H1 (cell line): ENCODE results near the gene SLIT3. TPM values are rescaled to one million over a fixed set of nuclear protein-coding genes. Genes with fewer than 3 reads are reported as not detected.

ENCODE experiments used
- CTCF ChIA-PET: fragments of 300-600 bp; sonication (Branson Sonifier 250); formaldehyde crosslinking; loops from one replicate; lab custom pipeline; 2021; ENCODE audit not compliant: partially characterized antibody; lab: Charles Lee
- POLR2A ChIA-PET: fragments of 300-600 bp; sonication (Branson Sonifier 250); formaldehyde crosslinking; loops from one replicate; lab custom pipeline; 2021; ENCODE audit warnings: inconsistent platforms; ENCODE audit not compliant: partially characterized antibody; lab: Charles Lee
- DNase-seq, 2 experiments: peaks; one replicate each; pipeline versions ENCODE4 v3.0.0 to v3.0.0-alpha.2; 2010 to 2022; ENCODE audit warnings: low spot score in 2 of 2, low read depth in 1 of 2, mixed read lengths in 1 of 2
- FAIRE-seq: peaks from 2 replicates; lab custom pipeline; 2011; peaks lifted over from hg19 to GRCh38; lab: Jason Lieb, UNC
- H2AFZ ChIP-seq: 2 replicates; pipeline ENCODE4 v1.8.1; 2012; ENCODE audit warnings: low read length, inconsistent platforms
- H2AK5ac ChIP-seq: 2 replicates; pipeline ENCODE4 v1.6.1; 2013; ENCODE audit warnings: low read depth, low read length
- H2BK120ac ChIP-seq: replicated peaks from 2 replicates; pipeline ENCODE3; 2013; ENCODE audit warnings: low read depth, low read length, inconsistent platforms
- H2BK12ac ChIP-seq: 2 replicates; pipeline ENCODE4 v1.6.1; 2013; ENCODE audit warnings: low read depth, low read length
- H2BK15ac ChIP-seq: 2 replicates; pipeline ENCODE4 v1.6.1; 2013; ENCODE audit warnings: low read length
- H2BK20ac ChIP-seq: 2 replicates; pipeline ENCODE4 v1.6.1; 2013; ENCODE audit warnings: low read length
- H2BK5ac ChIP-seq: 2 replicates; pipeline ENCODE4 v1.6.1; 2013; ENCODE audit warnings: low read depth, low read length
- H3K14ac ChIP-seq: 2 replicates; pipeline ENCODE4 v1.6.1; 2013; ENCODE audit warnings: inconsistent platforms; ENCODE audit not compliant: insufficient read length
- H3K18ac ChIP-seq: 2 replicates; pipeline ENCODE4 v1.6.1; 2013; ENCODE audit warnings: low read length; ENCODE audit errors: extremely low read depth
- H3K23ac ChIP-seq: 2 replicates; pipeline ENCODE4 v1.6.1; 2013; ENCODE audit warnings: inconsistent platforms; ENCODE audit not compliant: insufficient read length
- H3K23me2 ChIP-seq: 2 replicates; pipeline ENCODE4 v1.6.1; 2013; ENCODE audit warnings: low read depth, low read length
- H3K27ac ChIP-seq: 2 replicates; pipeline ENCODE4 v1.6.1; 2011; ENCODE audit warnings: low read depth, low read length, inconsistent platforms
- H3K27me3 ChIP-seq, 4 experiments: replicated peaks in 1 of 4; 1 replicate in 1 of 4; 2 replicates in 3 of 4; pipeline versions ENCODE4 v1.6.1 to v1.8.1; 2011 to 2013; ENCODE audit warnings: low read length in 3 of 4, mild to moderate bottlenecking in 3 of 4, inconsistent platforms in 2 of 4, mixed read lengths in 2 of 4, moderate library complexity in 1 of 4; ENCODE audit not compliant: control insufficient read depth in 3 of 4, insufficient read depth in 3 of 4; ENCODE audit errors: extremely low read depth in 1 of 4
- H3K36me3 ChIP-seq, 4 experiments: 2 replicates each; pipeline versions ENCODE4 v1.6.1 to v1.8.1; 2011 to 2013; ENCODE audit warnings: mild to moderate bottlenecking in 4 of 4, low read length in 3 of 4, moderate library complexity in 2 of 4, control low read depth in 1 of 4, inconsistent platforms in 1 of 4; ENCODE audit not compliant: insufficient read depth in 4 of 4, control insufficient read depth in 2 of 4
- H3K4ac ChIP-seq: replicated peaks from 2 replicates; pipeline ENCODE3; 2013; ENCODE audit warnings: low read length, low read depth, mixed read lengths, inconsistent platforms; ENCODE audit not compliant: insufficient read length
- H3K4me1 ChIP-seq, 4 experiments: replicated peaks in 1 of 4; 1 replicate in 1 of 4; 2 replicates in 3 of 4; pipeline versions ENCODE4 v1.6.1 to v1.8.1; 2011 to 2013; ENCODE audit warnings: low read length in 3 of 4, inconsistent platforms in 2 of 4, mixed read lengths in 1 of 4; ENCODE audit not compliant: insufficient read depth in 4 of 4, control insufficient read depth in 3 of 4
- H3K4me2 ChIP-seq, 2 experiments: 2 replicates each; pipeline versions ENCODE4 v1.6.1 to v1.8.1; 2011 to 2013; ENCODE audit warnings: low read depth in 2 of 2, low read length in 2 of 2, control low read depth in 1 of 2, inconsistent platforms in 1 of 2, mild to moderate bottlenecking in 1 of 2; ENCODE audit not compliant: insufficient read depth in 1 of 2
- H3K4me3 ChIP-seq, 4 experiments: fragments of 200-600, 300-600 bp in 1 of 4; sonication (generic), shearing (Covaris generic), sonication (Bioruptor Twin) in 1 of 4; 2 replicates each; pipeline versions ENCODE4 v1.5.1 to v1.8.1; 2011 to 2016; ENCODE audit warnings: low read length in 4 of 4, low read depth in 3 of 4, control low read depth in 2 of 4, inconsistent platforms in 2 of 4, mild to moderate bottlenecking in 2 of 4, mixed read lengths in 1 of 4, moderate library complexity in 1 of 4; ENCODE audit not compliant: insufficient read depth in 2 of 4; ENCODE audit errors: extremely low read depth in 1 of 4
- H3K56ac ChIP-seq: replicated peaks from 2 replicates; pipeline ENCODE3; 2013; ENCODE audit warnings: low read depth, mild to moderate bottlenecking, mixed read lengths, low read length, inconsistent platforms; ENCODE audit not compliant: insufficient read length
- H3K79me1 ChIP-seq: 2 replicates; pipeline ENCODE4 v1.6.1; 2013; ENCODE audit warnings: low read depth, low read length, control low read depth
- H3K79me2 ChIP-seq, 2 experiments: 2 replicates each; pipeline versions ENCODE4 v1.6.1 to v1.8.1; 2012 to 2013; ENCODE audit warnings: low read length in 2 of 2, mild to moderate bottlenecking in 2 of 2, inconsistent platforms in 1 of 2; ENCODE audit not compliant: insufficient read depth in 2 of 2, control insufficient read depth in 1 of 2
- H3K9ac ChIP-seq, 4 experiments: replicated peaks in 1 of 4; 1 replicate in 1 of 4; 2 replicates in 3 of 4; pipeline versions ENCODE4 v1.6.1 to v1.8.1; 2011 to 2013; ENCODE audit warnings: low read depth in 3 of 4, low read length in 3 of 4, control low read depth in 2 of 4, mild to moderate bottlenecking in 2 of 4, moderate library complexity in 2 of 4, inconsistent platforms in 1 of 4; ENCODE audit errors: extremely low read depth in 1 of 4
- H3K9me3 ChIP-seq, 2 experiments: 2 replicates each; pipeline versions ENCODE4 v1.6.1 to v1.8.1; 2012 to 2013; ENCODE audit warnings: mild to moderate bottlenecking in 2 of 2, moderate library complexity in 2 of 2, control low read depth in 1 of 2, inconsistent platforms in 1 of 2, low read depth in 1 of 2, low read length in 1 of 2, mixed read lengths in 1 of 2; ENCODE audit not compliant: insufficient read depth in 2 of 2
- H4K20me1 ChIP-seq, 2 experiments: replicated peaks in 1 of 2; 2 replicates each; pipeline versions ENCODE3 to v1.8.1; 2011 to 2013; ENCODE audit warnings: inconsistent platforms in 2 of 2, low read length in 2 of 2, mild to moderate bottlenecking in 1 of 2; ENCODE audit not compliant: insufficient read depth in 2 of 2, control insufficient read depth in 1 of 2
- H4K5ac ChIP-seq: 2 replicates; pipeline ENCODE4 v1.6.1; 2013; ENCODE audit warnings: low read length, low read depth, mixed read lengths, inconsistent platforms; ENCODE audit not compliant: insufficient read length
- H4K8ac ChIP-seq: 2 replicates; pipeline ENCODE4 v1.8.0; 2013; ENCODE audit warnings: mild to moderate bottlenecking, moderate library complexity, low read length, inconsistent platforms; ENCODE audit not compliant: insufficient read depth; ENCODE audit errors: extremely low read depth
- H4K91ac ChIP-seq: replicated peaks from 2 replicates; pipeline ENCODE3; 2013; ENCODE audit warnings: low read length, mixed read lengths, inconsistent platforms; ENCODE audit not compliant: insufficient read length
- EP300 ChIP-seq, 2 experiments: IDR thresholded peaks; 1 replicate in 1 of 2; 2 replicates in 1 of 2; pipeline ENCODE4 v1.6.1; 2011 to 2012; ENCODE audit warnings: low read depth in 2 of 2, low read length in 2 of 2, mild to moderate bottlenecking in 2 of 2, borderline replicate concordance in 1 of 2, inconsistent platforms in 1 of 2, moderate library complexity in 1 of 2
- JUND ChIP-seq: IDR thresholded peaks from 2 replicates; pipeline ENCODE4 v1.6.1; 2011; ENCODE audit warnings: mild to moderate bottlenecking, improper control_type of control experiment, low read length
- POLR2A ChIP-seq, 2 experiments: IDR thresholded peaks; 1 replicate in 1 of 2; 2 replicates in 1 of 2; pipeline ENCODE4 v1.6.1; 2011; ENCODE audit warnings: low read depth in 2 of 2, low read length in 2 of 2, mild to moderate bottlenecking in 2 of 2; ENCODE audit errors: control extremely low read depth in 1 of 2
- SAP30 ChIP-seq: fragments of 300-600 bp; sonication (generic); IDR thresholded peaks from 2 replicates; pipeline ENCODE4 v1.7.1; 2012; ENCODE audit warnings: low read length, moderate library complexity, mild to moderate bottlenecking, inconsistent platforms; ENCODE audit not compliant: insufficient read depth, insufficient replicate concordance
- SP4 ChIP-seq: IDR thresholded peaks from 2 replicates; pipeline ENCODE4 v1.6.1; 2012; ENCODE audit warnings: low read length, inconsistent platforms
- SUZ12 ChIP-seq: fragments of 200-600 bp; sonication (generic); IDR thresholded peaks from 2 replicates; pipeline ENCODE4 v1.6.1; 2012; ENCODE audit warnings: mild to moderate bottlenecking, inconsistent platforms, low read length, moderate library complexity, mixed read lengths
- TCF12 ChIP-seq: IDR thresholded peaks from 2 replicates; pipeline ENCODE4 v1.6.1; 2011; ENCODE audit warnings: low read depth, mild to moderate bottlenecking, low read length
- WGBS, 2 experiments: shearing (Covaris generic) in 1 of 2; methylation state at CpG; one replicate each; pipeline versions ENCODE4 v1.1.6 to v1.1.7; 2013 to 2015; ENCODE audit warnings: low lambda C conversion rate in 2 of 2, mixed read lengths in 2 of 2, inconsistent platforms in 1 of 2, low coverage in 1 of 2, missing lambda C conversion rate in 1 of 2; ENCODE audit not compliant: insufficient replicate concordance in 2 of 2, insufficient coverage in 1 of 2, insufficient read length in 1 of 2; ENCODE audit errors: extremely low coverage in 1 of 2, missing lambda C conversion rate in 1 of 2; 5-methylcytosine and 5-hydroxymethylcytosine counted together
- polyA plus RNA-seq, 7 experiments: library from polyadenylated mRNA; depleted of rRNA in 3 of 7; stranded (reverse) in 5 of 7; unstranded in 2 of 7; fragments of >200 nt in 5 of 7; fragments of 200-250 nt in 2 of 7; gene quantifications; 1 replicate in 5 of 7; 2 replicates in 1 of 7; 4 replicates in 1 of 7; pipeline versions ENCODE4 v1.2.1 to v1.2.3, GENCODE V29; 2011 to 2013; ENCODE audit warnings: missing spikeins in 2 of 7, mixed read lengths in 2 of 7
- total RNA-seq: library from RNA; stranded (reverse); fragmentation: NEBNext Ultra II Directional; extraction: Animal tissue kit (Norgen Biotek cat#: 25700); gene quantifications from 2 replicates; pipeline ENCODE4 v1.2.1, GENCODE V29; 2021

Gene SLIT3
- total and polyA plus RNA-seq, 2 of the 8 experiments (the other 6 are each of a cell fraction or from before 2014, with no cell fraction given), result 1.1 to 1.2 TPM

- H2BK120ac ChIP-seq, result no peak overlapping the region
- no peaks in the 10 kb centered on the region for H3K27me3 ChIP-seq
- no peak overlapping the region; the same call in 1 of the 2 replicates for H2AK5ac ChIP-seq
- no peak overlapping the region for H3K56ac ChIP-seq
- DNase-seq, result no peak
- H2BK15ac ChIP-seq, result no peak overlapping the region
- H3K9ac ChIP-seq, result no peak overlapping the region
- H3K79me1 ChIP-seq, result no peaks in the 10 kb centered on the region
- CTCF ChIA-PET, result interaction anchor here (0.9 to 2.2 kb wide), 6 partner anchors 15 to 165 kb away, joined by 3 to 6 read pairs (median 4); no protein-coding TSS in a partner anchor
- H3K4ac ChIP-seq, result no peak overlapping the region
- H3K4me1 ChIP-seq, result peaks cover 0 to 5% (median 0%) of the 10 kb centered on the region in 4 experiments; a peak in 1 of 7 replicates
- POLR2A ChIA-PET, result no interaction called here
- WGBS, 2 experiments, result 81% methylated on average over 10 of the region's 10 CpGs; no CpG with 5 or more reads in 1 of the 2 experiments
- H4K91ac ChIP-seq, result no peak overlapping the region
- no peak overlapping the region for H3K27ac ChIP-seq
- no peak for TF ChIP-seq SUZ12
- TF ChIP-seq JUND, result no peak
- no peak for TF ChIP-seq EP300 (IDR thresholded peaks at IDR 0.05; ENCODE audit: borderline replicate concordance in 1 of 2, low read depth in 2 of 2, low read length in 2 of 2)
- no peak for TF ChIP-seq SAP30
- TF ChIP-seq POLR2A (IDR thresholded peaks at IDR 0.05; ENCODE audit: control extremely low read depth in 1 of 2, low read depth in 2 of 2, low read length in 2 of 2), result no peak
- no peak for TF ChIP-seq TCF12
- TF ChIP-seq SP4, result no peak
- no peak overlapping the region for H4K5ac ChIP-seq
- H3K14ac ChIP-seq, result no peak overlapping the region
- no peaks in the 10 kb centered on the region for H3K23me2 ChIP-seq
- H3K4me2 ChIP-seq, result no peak overlapping the region
- no peak overlapping the region for H2BK5ac ChIP-seq
- no peak overlapping the region for H4K8ac ChIP-seq
- H3K9me3 ChIP-seq, result no peaks in the 10 kb centered on the region
- H3K23ac ChIP-seq, result no peak overlapping the region
- no peaks in the 10 kb centered on the region for H3K79me2 ChIP-seq
- H4K20me1 ChIP-seq, result no peaks in the 10 kb centered on the region
- no peak overlapping the region for H2BK20ac ChIP-seq
- H2AFZ ChIP-seq, result no peak overlapping the region
- FAIRE-seq, result no peak
- H3K36me3 ChIP-seq, result no peaks in the 10 kb centered on the region
- H3K18ac ChIP-seq, result no peak overlapping the region
- no peak overlapping the region for H2BK12ac ChIP-seq
- no peak overlapping the region for H3K4me3 ChIP-seq
These were observed 518.9 kb downstream of the SLIT3 start for GRCh38 chr5:168781941-168782571.
